Measurements from ENCODE around the gene ENO2. TPM values are rescaled to one million over a fixed set of nuclear protein-coding genes. Genes with fewer than 3 reads are reported as not detected.
A peak's percentile ranks its signal among the peaks of the same experiment; 100 is the strongest.

ENO2 gene
- total RNA-seq, 2 experiments from 2014 or later, result 106 to 171 TPM

- peaks cover 62% of the 10 kb centered on the region for H3K4me1 Mint-ChIP-seq
- ATAC-seq, result no peak
- no peak for DNase-seq
- H3K27me3 Mint-ChIP-seq, result no peaks in the 10 kb centered on the region
- peak overlapping the region; percentile 96 for H3K27ac Mint-ChIP-seq
- H3K4me3 Mint-ChIP-seq, result no peak overlapping the region
- peaks cover 23% of the 10 kb centered on the region for H3K36me3 Mint-ChIP-seq
- CTCF ChIA-PET, result interaction anchor here (1.0 to 7.7 kb wide), 9 partner anchors 10 to 65 kb away, joined by 3 to 116 read pairs (median 4); partner anchors contain the start of genes ATN1, C12orf57, ENO2 and RNU7-1
- H3K9me3 Mint-ChIP-seq (ENCODE audit: low read depth), result no peaks in the 10 kb centered on the region
These were observed 19.7 kb downstream of the ENO2 start for GRCh38 chr12:6934110-6934509.

GRCh38 chr12:6935371-6936193 lies 21.2 kb downstream of the ENO2 start:
- Mint-ChIP-seq H3K36me3 (peaks cover 23% of the 10 kb centered on the region), H3K27me3 (no peaks in the 10 kb centered on the region), H3K27ac (peak overlapping the region; percentile 96), H3K4me1 (peaks cover 52% of the 10 kb centered on the region), H3K9me3 (ENCODE audit: low read depth) (no peaks in the 10 kb centered on the region), H3K4me3 (peak overlapping the region; percentile 87)
- DNase-seq (no peak), ATAC-seq (no peak)
- CTCF ChIA-PET, result interaction anchor here (0.9 to 7.7 kb wide), 6 partner anchors 11 to 177 kb away, joined by 3 to 116 read pairs (median 4); partner anchors contain the start of genes ATN1, SPSB2 and TPI1

- peak overlapping the region; percentile 96 for H3K27ac Mint-ChIP-seq
- peak overlapping the region; percentile 87 for H3K4me3 Mint-ChIP-seq
- no peaks in the 10 kb centered on the region for H3K9me3 Mint-ChIP-seq (ENCODE audit: low read depth)
- ATAC-seq, result no peak
- H3K36me3 Mint-ChIP-seq, result peaks cover 23% of the 10 kb centered on the region
- CTCF ChIA-PET, result interaction anchor here (0.9 to 17.6 kb wide), 8 partner anchors 12 to 177 kb away, joined by 3 to 709 read pairs (median 25); partner anchors contain the start of genes ATN1, PTPN6, SPSB2 and TPI1
- H3K27me3 Mint-ChIP-seq, result no peaks in the 10 kb centered on the region
- peaks cover 47% of the 10 kb centered on the region for H3K4me1 Mint-ChIP-seq
- DNase-seq, result no peak
These were observed 21.8 kb downstream of the ENO2 start for GRCh38 chr12:6936194-6936635.

- no peaks in the 10 kb centered on the region for H3K27me3 Mint-ChIP-seq
These were observed 22.5 kb downstream of the ENO2 start for GRCh38 chr12:6936636-6937480.

GRCh38 chr12:6937481-6938352 lies 23.3 kb downstream of the ENO2 start:
- H3K4me1 Mint-ChIP-seq, result peaks cover 45% of the 10 kb centered on the region

More at GRCh38 chr12:6936636-6937480, 22.5 kb downstream of the ENO2 start:
- Mint-ChIP-seq H3K27ac (peak overlapping the region; percentile 96), H3K4me3 (peak overlapping the region; percentile 87), H3K36me3 (peaks cover 23% of the 10 kb centered on the region), H3K4me1 (peaks cover 47% of the 10 kb centered on the region), H3K9me3 (ENCODE audit: low read depth) (no peaks in the 10 kb centered on the region)
- CTCF ChIA-PET, result interaction anchor here (0.9 to 17.6 kb wide), 15 partner anchors 12 to 213 kb away, joined by 3 to 709 read pairs (median 5); partner anchors contain the start of genes ATN1, C1RL, COPS7A and LPCAT3
- ATAC-seq, result peak; percentile 38
- peak; percentile 78 for DNase-seq

GRCh38 chr12:6938353-6939190 lies 24.2 kb downstream of the ENO2 start:
- H3K27me3 Mint-ChIP-seq, result peaks cover 2% of the 10 kb centered on the region
- peak; percentile 47 for DNase-seq
- CTCF ChIA-PET, result interaction anchor here (0.7 to 17.6 kb wide), 19 partner anchors 7 to 215 kb away, joined by 3 to 709 read pairs (median 4); partner anchors contain the start of genes ATN1, C1RL, COPS7A and ENO2
- peaks cover 23% of the 10 kb centered on the region for H3K36me3 Mint-ChIP-seq
- H3K9me3 Mint-ChIP-seq (ENCODE audit: low read depth), result no peaks in the 10 kb centered on the region
- no peak for ATAC-seq
- H3K4me3 Mint-ChIP-seq, result peak overlapping the region; percentile 87
- H3K4me1 Mint-ChIP-seq, result peaks cover 47% of the 10 kb centered on the region
- peak overlapping the region; percentile 96 for H3K27ac Mint-ChIP-seq

More at GRCh38 chr12:6937481-6938352, 23.3 kb downstream of the ENO2 start:
- DNase-seq (peak; percentile 97), ATAC-seq (peak; percentile 94)
- no peaks in the 10 kb centered on the region for H3K27me3 Mint-ChIP-seq
- H3K4me3 Mint-ChIP-seq, result peak overlapping the region; percentile 87
- H3K27ac Mint-ChIP-seq, result peak overlapping the region; percentile 96
- no peaks in the 10 kb centered on the region for H3K9me3 Mint-ChIP-seq (ENCODE audit: low read depth)
- CTCF ChIA-PET, result interaction anchor here (0.7 to 17.6 kb wide), 19 partner anchors 8 to 214 kb away, joined by 3 to 709 read pairs (median 4); partner anchors contain the start of genes ATN1, C1RL, COPS7A and ENO2
- H3K36me3 Mint-ChIP-seq, result peaks cover 23% of the 10 kb centered on the region

GRCh38 chr12:6939191-6939540 lies 24.8 kb downstream of the ENO2 start:
- no peaks in the 10 kb centered on the region for H3K9me3 Mint-ChIP-seq (ENCODE audit: low read depth)
- CTCF ChIA-PET, result interaction anchor here (0.9 to 17.6 kb wide), 10 partner anchors 8 to 169 kb away, joined by 3 to 709 read pairs (median 7); partner anchors contain the start of genes ATN1 and SPSB2
- H3K4me3 Mint-ChIP-seq, result no peak overlapping the region
- H3K36me3 Mint-ChIP-seq, result peaks cover 25% of the 10 kb centered on the region
- no peak for DNase-seq
- no peak for ATAC-seq
- peak overlapping the region; percentile 63 for H3K27ac Mint-ChIP-seq
- H3K4me1 Mint-ChIP-seq, result peaks cover 46% of the 10 kb centered on the region
- H3K27me3 Mint-ChIP-seq, result peaks cover 4% of the 10 kb centered on the region

GRCh38 chr12:6941267-6941666 lies 26.9 kb downstream of the ENO2 start:
- Mint-ChIP-seq H3K9me3 (ENCODE audit: low read depth) (no peaks in the 10 kb centered on the region), H3K27me3 (peaks cover 4% of the 10 kb centered on the region), H3K4me1 (peaks cover 46% of the 10 kb centered on the region), H3K4me3 (no peak overlapping the region), H3K36me3 (peaks cover 9% of the 10 kb centered on the region), H3K27ac (peak overlapping the region; percentile 5)
- DNase-seq, result no peak
- CTCF ChIA-PET, result interaction anchor here (5.1 to 17.6 kb wide), 3 partner anchors 17 to 72 kb away, joined by 30 to 709 read pairs (median 116); partner anchors contain the start of gene ATN1
- no peak for ATAC-seq

- peaks cover 45% of the 10 kb centered on the region for H3K4me1 Mint-ChIP-seq
- peaks cover 4% of the 10 kb centered on the region for H3K27me3 Mint-ChIP-seq
- H3K9me3 Mint-ChIP-seq (ENCODE audit: low read depth), result no peaks in the 10 kb centered on the region
- DNase-seq, result no peak
- no peak for ATAC-seq
- CTCF ChIA-PET, result interaction anchor here (7.7 to 17.6 kb wide), 2 partner anchors 17 to 19 kb away, joined by 116 to 709 read pairs; partner anchors contain the start of gene ATN1
- H3K27ac Mint-ChIP-seq, result no peak overlapping the region
- H3K4me3 Mint-ChIP-seq, result no peak overlapping the region
- peaks cover 4% of the 10 kb centered on the region for H3K36me3 Mint-ChIP-seq
These were observed 27.4 kb downstream of the ENO2 start for GRCh38 chr12:6941782-6942181.

GRCh38 chr12:6942331-6942665 lies 27.9 kb downstream of the ENO2 start:
- H3K4me3 Mint-ChIP-seq, result no peak overlapping the region
- peaks cover 4% of the 10 kb centered on the region for H3K27me3 Mint-ChIP-seq
- H3K27ac Mint-ChIP-seq, result peak overlapping the region; percentile 98

GRCh38 chr12:6943389-6943721 lies 29.0 kb downstream of the ENO2 start:
- Mint-ChIP-seq H3K9me3 (ENCODE audit: low read depth) (no peaks in the 10 kb centered on the region), H3K4me1 (peaks cover 53% of the 10 kb centered on the region), H3K36me3 (peaks cover 4% of the 10 kb centered on the region), H3K4me3 (peak overlapping the region; percentile 86), H3K27me3 (peaks cover 4% of the 10 kb centered on the region), H3K27ac (peak overlapping the region; percentile 98)
- ATAC-seq (peak; percentile 46), DNase-seq (peak; percentile 91)
- CTCF ChIA-PET, result interaction anchor here (0.9 to 17.6 kb wide), 15 partner anchors 9 to 169 kb away, joined by 3 to 709 read pairs (median 13); partner anchors contain the start of genes C1RL, EMG1, LPCAT3 and PHB2

More at GRCh38 chr12:6942331-6942665, 27.9 kb downstream of the ENO2 start:
- DNase-seq, result no peak
- H3K9me3 Mint-ChIP-seq (ENCODE audit: low read depth), result no peaks in the 10 kb centered on the region
- no peak for ATAC-seq
- CTCF ChIA-PET, result interaction anchor here (4.5 to 17.6 kb wide), 5 partner anchors 17 to 166 kb away, joined by 24 to 709 read pairs (median 50); partner anchors contain the start of genes C1RL and SPSB2
- H3K4me1 Mint-ChIP-seq, result peaks cover 49% of the 10 kb centered on the region
- peaks cover 4% of the 10 kb centered on the region for H3K36me3 Mint-ChIP-seq

Measured in activated CD8-positive, alpha-beta memory T cell treated with anti-CD3 and anti-CD28 coated beads, Interleukin-2, amount 10 ng/mL, durations not matched to agents 7 days and 5 days (primary cell).